Measurements from ENCODE around the gene PAIP2. TPM values are rescaled to one million over a fixed set of nuclear protein-coding genes. Genes with fewer than 3 reads are reported as not detected.

The PAIP2 gene
- total and polyA plus RNA-seq, 9 donors = 68.4 to 142 (median 104) TPM

- no peaks in the 10 kb centered on the region for H3K27me3 ChIP-seq
- H3K4me3 ChIP-seq = peak within 1 kb of the TSS; percentile 52
- DNase-seq = peak; percentile 96 to 98 (median 97)
- WGBS, 3 donors = 0 to 1% (median 0%) methylated on average over 35 to 41 of the region's 41 CpGs
- H3K4me1 ChIP-seq (ENCODE audit: insufficient read depth) = no peaks in the 10 kb centered on the region
- intact Hi-C loops (cut with DNase I) = no loop called here
- no peaks in the 10 kb centered on the region for H3K36me3 ChIP-seq
- no peaks in the 10 kb centered on the region for H3K9me3 ChIP-seq
- H3K27ac ChIP-seq = peak within 1 kb of the TSS; percentile 54 to 94
- TF ChIP-seq CTCF (IDR thresholded peaks at IDR 0.05) = no peak
- TF ChIP-seq POLR2A (IDR thresholded peaks at IDR 0.05) = peak; percentile 43
- TF ChIP-seq EP300 (IDR thresholded peaks at IDR 0.05) = peak; percentile 48
These were observed 62.3 kb downstream of the PAIP2 start, which contains the start of gene SPATA24 for GRCh38 chr5:139403787-139404483. TSS of gene SPATA24 (minus strand) at chr5:139404089. CDS start at chr5:139404060, 29 bp downstream.

- WGBS, 3 donors = 59 to 68% (median 61%) methylated on average over 5 of the region's 5 CpGs
- Histone ChIP-seq H3K36me3 (no peaks in the 10 kb centered on the region), H3K27me3 (no peaks in the 10 kb centered on the region), H3K4me3 (peak overlapping the region; percentile 52), H3K27ac (peak overlapping the region in 1 of 2 donors; percentile 94), H3K4me1 (ENCODE audit: insufficient read depth) (no peaks in the 10 kb centered on the region), H3K9me3 (no peaks in the 10 kb centered on the region)
- DNase-seq = no peak
- no peak for TF ChIP-seq CTCF (IDR thresholded peaks at IDR 0.05)
- TF ChIP-seq EP300 (IDR thresholded peaks at IDR 0.05) = no peak
- TF ChIP-seq POLR2A (IDR thresholded peaks at IDR 0.05) = no peak
- intact Hi-C loops (cut with DNase I) = no loop called here
These were observed 62.8 kb downstream of the PAIP2 start for GRCh38 chr5:139404484-139404840.

- Histone ChIP-seq H3K4me1 (ENCODE audit: insufficient read depth) (no peaks in the 10 kb centered on the region), H3K9me3 (no peaks in the 10 kb centered on the region), H3K27ac (no peak overlapping the region), H3K4me3 (no peak overlapping the region), H3K27me3 (no peaks in the 10 kb centered on the region), H3K36me3 (no peaks in the 10 kb centered on the region)
- WGBS, 3 donors = 55 to 65% (median 64%) methylated on average over 2 of the region's 2 CpGs
- TF ChIP-seq POLR2A (IDR thresholded peaks at IDR 0.05) = no peak
- no peak for TF ChIP-seq CTCF (IDR thresholded peaks at IDR 0.05)
- no peak for TF ChIP-seq EP300 (IDR thresholded peaks at IDR 0.05)
- intact Hi-C loops (cut with DNase I) = no loop called here
- no peak for DNase-seq
These were observed 65.3 kb downstream of the PAIP2 start for GRCh38 chr5:139406963-139407362.

- no peaks in the 10 kb centered on the region for H3K4me1 ChIP-seq (ENCODE audit: insufficient read depth)
- intact Hi-C loops (cut with DNase I) = no loop called here
- no peak for DNase-seq
These were observed 65.9 kb downstream of the PAIP2 start for GRCh38 chr5:139407517-139407916.

More at GRCh38 chr5:139407517-139407916, 65.9 kb downstream of the PAIP2 start:
- Histone ChIP-seq H3K36me3 (no peaks in the 10 kb centered on the region), H3K27ac (no peak overlapping the region), H3K9me3 (no peaks in the 10 kb centered on the region), H3K27me3 (no peaks in the 10 kb centered on the region), H3K4me3 (no peak overlapping the region)
- no peak for TF ChIP-seq EP300 (IDR thresholded peaks at IDR 0.05)
- TF ChIP-seq CTCF (IDR thresholded peaks at IDR 0.05) = no peak
- no peak for TF ChIP-seq POLR2A (IDR thresholded peaks at IDR 0.05)

All from ovary (tissue), 9 donors.